K562 (cell line): Measurements from ENCODE around the gene CYP2W1. TPM values are rescaled to one million over a fixed set of nuclear protein-coding genes. Genes with fewer than 3 reads are reported as not detected.

ENCODE experiments used
- CBFB ChIP-seq: sonication (generic); formaldehyde crosslinking; IDR thresholded peaks from 2 replicates; pipeline ENCODE4 v1.4.0; 2020; ENCODE audit warnings: mild to moderate bottlenecking, missing genetic modification reagents
- CHD4 ChIP-seq: fragments of 200-600 bp; sonication (generic); IDR thresholded peaks from 3 replicates; pipeline ENCODE4 v1.6.1; 2012; ENCODE audit warnings: low read depth, mild to moderate bottlenecking, mixed read lengths, low read length, inconsistent platforms; ENCODE audit not compliant: insufficient read depth, insufficient replicate concordance, poor library complexity, severe bottlenecking
- LARP7 ChIP-seq: fragments of 450-650 bp; IDR thresholded peaks from 2 replicates; pipeline ENCODE4 v1.6.1; 2016
- MEF2D ChIP-seq: conservative IDR thresholded peaks from 2 replicates; pipeline ENCODE4 v1.6.1; 2016; ENCODE audit warnings: low read depth, missing genetic modification characterization, missing compliant biosample characterization
- PTRF ChIP-seq: fragments of 450-650 bp; IDR thresholded peaks from 2 replicates; pipeline ENCODE4 v1.6.1; 2016; ENCODE audit warnings: mild to moderate bottlenecking, missing genetic modification characterization, missing compliant biosample characterization
- TAF1 ChIP-seq: IDR thresholded peaks from 2 replicates; pipeline ENCODE4 v1.6.1; 2011; ENCODE audit warnings: mild to moderate bottlenecking, low read length, moderate library complexity; ENCODE audit not compliant: insufficient read depth, control insufficient read depth, severe bottlenecking; ENCODE audit errors: extremely low read depth
- TAF7 ChIP-seq: fragments of 450-650 bp; IDR thresholded peaks from 2 replicates; pipeline ENCODE4 v1.6.1; 2016; ENCODE audit warnings: missing genetic modification characterization, missing compliant biosample characterization
- ZNF324 ChIP-seq: fragments of 250-450 bp; sonication (Bioruptor Pico); IDR thresholded peaks from 2 replicates; pipeline ENCODE4 v1.4.0; 2020; ENCODE audit warnings: mild to moderate bottlenecking
- ZZZ3 ChIP-seq: fragments of 450-650 bp; IDR thresholded peaks from 2 replicates; pipeline ENCODE4 v1.6.1; 2016; ENCODE audit warnings: antibody characterized with exemption, mild to moderate bottlenecking, moderate library complexity
- polyA plus RNA-seq, 8 experiments: library from polyadenylated mRNA; depleted of rRNA in 4 of 8; stranded (reverse) in 5 of 8; unstranded in 3 of 8; fragments of >200 nt; fragmentation: Nextera tagmentation in 2 of 8; fragmentation: Illumina TruSeq in 1 of 8; extraction: Ambion mirVana in 2 of 8; extraction: Trizol in 1 of 8; gene quantifications; 2 replicates each; pipeline versions ENCODE4 v1.2.1 to v1.2.3, GENCODE V29; 2011 to 2014; ENCODE audit warnings: inconsistent platforms in 1 of 8, missing spikeins in 1 of 8
- total RNA-seq, 7 experiments: library from RNA; depleted of rRNA in 6 of 7; stranded (reverse); fragments of >200 nt in 6 of 7; fragmentation: Illumina TruSeq in 2 of 7; extraction: Trizol in 2 of 7; gene quantifications; 2 replicates each; pipeline versions ENCODE4 v1.2.1 to v1.2.3, GENCODE V29; 2011 to 2021; ENCODE audit warnings: low replicate concordance in 1 of 7
- TF ChIP-seq, protein P1 (sequence below): sonication (generic); formaldehyde crosslinking; IDR thresholded peaks from 2 replicates; pipeline ENCODE4 v1.8.0; 2022; ENCODE audit warnings: mild to moderate bottlenecking, missing genetic modification reagents
- TF ChIP-seq, protein P2 (sequence below): fragments of 250-450 bp; sonication (Bioruptor Pico); IDR thresholded peaks from 2 replicates; pipeline ENCODE4 v1.5.0; 2021
- TF ChIP-seq, protein P3 (sequence below): fragments of 450-650 bp; IDR thresholded peaks from 2 replicates; pipeline ENCODE4 v1.6.1; 2017; ENCODE audit warnings: mild to moderate bottlenecking, moderate library complexity
- TF ChIP-seq, protein P4 (sequence below): fragments of 250-450 bp; sonication (Bioruptor Pico); IDR thresholded peaks from 2 replicates; pipeline ENCODE4 v1.5.0; 2022; ENCODE audit warnings: mild to moderate bottlenecking
- TF ChIP-seq, protein P5 (sequence below): sonication (generic); formaldehyde crosslinking; IDR thresholded peaks from 2 replicates; pipeline ENCODE4 v1.8.1; 2022; ENCODE audit warnings: missing genetic modification reagents
- TF ChIP-seq, protein P6 (sequence below): fragments of 250-450 bp; sonication (Bioruptor Pico); IDR thresholded peaks from 2 replicates; pipeline ENCODE4 v1.8.0; 2022; ENCODE audit warnings: moderate library complexity, mild to moderate bottlenecking, inconsistent platforms
- TF ChIP-seq, protein P7 (sequence below): fragments of 450-650 bp; conservative IDR thresholded peaks from 2 replicates; pipeline ENCODE4 v1.6.1; 2016; ENCODE audit warnings: missing genetic modification characterization, low read depth, mild to moderate bottlenecking, control low read depth, missing compliant biosample characterization

CYP2W1 gene
- total and polyA plus RNA-seq, 9 of the 15 experiments (the other 6 are each of a cell fraction or from before 2014, with no cell fraction given) = not detected

DNA sequence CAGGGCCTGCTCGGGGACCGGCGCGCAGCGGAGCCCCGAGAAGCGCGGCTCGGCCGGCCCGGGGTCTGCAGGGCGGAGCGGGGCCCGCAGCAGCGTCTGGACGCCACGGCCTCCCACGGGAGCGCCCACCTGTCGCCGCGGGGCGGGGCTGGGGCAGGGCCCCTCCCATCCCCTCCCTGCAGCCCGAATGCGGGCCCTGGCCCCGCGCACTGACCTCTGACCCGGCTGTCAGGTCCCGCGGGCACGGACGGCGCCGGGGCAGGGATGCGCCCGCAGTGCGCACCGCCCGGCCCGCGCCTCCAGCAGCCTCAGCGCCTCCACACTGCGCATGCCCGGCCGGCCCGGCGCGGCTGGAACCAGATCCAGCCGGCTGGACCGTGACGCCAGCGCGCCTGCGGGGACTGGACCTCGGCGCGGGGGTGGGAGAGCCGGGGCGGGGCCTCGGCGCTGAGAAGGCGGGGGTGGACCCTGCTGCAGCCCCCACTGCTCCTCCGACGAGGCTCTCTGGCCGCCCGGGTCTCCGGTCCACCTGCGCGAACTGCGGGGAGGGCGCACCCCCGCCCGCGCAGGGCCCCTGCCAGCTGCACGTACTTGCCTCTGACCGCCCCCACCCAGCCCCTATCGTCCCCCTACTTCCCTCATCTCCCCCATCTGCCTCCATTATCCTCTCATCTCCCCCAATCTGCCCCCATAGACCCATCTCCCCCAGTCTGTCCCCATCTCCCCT, 45.2 kb downstream of the CYP2W1 start (continued):
- TF ChIP-seq CHD4 (no peak), ZZZ3 (no peak), MEF2D (tag) (no peak), TAF1 (peak; percentile 39), TAF7 (no peak), PTRF (tag) (no peak), CBFB (CRISPR knock-in tag) (no peak), ZNF324 (no peak), LARP7 (no peak)
- TF ChIP-seq, protein P1, sequence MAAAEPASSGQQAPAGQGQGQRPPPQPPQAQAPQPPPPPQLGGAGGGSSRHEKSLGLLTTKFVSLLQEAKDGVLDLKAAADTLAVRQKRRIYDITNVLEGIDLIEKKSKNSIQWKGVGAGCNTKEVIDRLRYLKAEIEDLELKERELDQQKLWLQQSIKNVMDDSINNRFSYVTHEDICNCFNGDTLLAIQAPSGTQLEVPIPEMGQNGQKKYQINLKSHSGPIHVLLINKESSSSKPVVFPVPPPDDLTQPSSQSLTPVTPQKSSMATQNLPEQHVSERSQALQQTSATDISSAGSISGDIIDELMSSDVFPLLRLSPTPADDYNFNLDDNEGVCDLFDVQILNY (CRISPR knock-in tag) = no peak
- TF ChIP-seq, protein P2, sequence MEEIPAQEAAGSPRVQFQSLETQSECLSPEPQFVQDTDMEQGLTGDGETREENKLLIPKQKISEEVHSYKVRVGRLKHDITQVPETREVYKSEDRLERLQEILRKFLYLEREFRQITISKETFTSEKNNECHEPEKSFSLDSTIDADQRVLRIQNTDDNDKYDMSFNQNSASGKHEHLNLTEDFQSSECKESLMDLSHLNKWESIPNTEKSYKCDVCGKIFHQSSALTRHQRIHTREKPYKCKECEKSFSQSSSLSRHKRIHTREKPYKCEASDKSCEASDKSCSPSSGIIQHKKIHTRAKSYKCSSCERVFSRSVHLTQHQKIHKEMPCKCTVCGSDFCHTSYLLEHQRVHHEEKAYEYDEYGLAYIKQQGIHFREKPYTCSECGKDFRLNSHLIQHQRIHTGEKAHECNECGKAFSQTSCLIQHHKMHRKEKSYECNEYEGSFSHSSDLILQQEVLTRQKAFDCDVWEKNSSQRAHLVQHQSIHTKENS (CRISPR knock-in tag) = no peak
- TF ChIP-seq, protein P3, sequence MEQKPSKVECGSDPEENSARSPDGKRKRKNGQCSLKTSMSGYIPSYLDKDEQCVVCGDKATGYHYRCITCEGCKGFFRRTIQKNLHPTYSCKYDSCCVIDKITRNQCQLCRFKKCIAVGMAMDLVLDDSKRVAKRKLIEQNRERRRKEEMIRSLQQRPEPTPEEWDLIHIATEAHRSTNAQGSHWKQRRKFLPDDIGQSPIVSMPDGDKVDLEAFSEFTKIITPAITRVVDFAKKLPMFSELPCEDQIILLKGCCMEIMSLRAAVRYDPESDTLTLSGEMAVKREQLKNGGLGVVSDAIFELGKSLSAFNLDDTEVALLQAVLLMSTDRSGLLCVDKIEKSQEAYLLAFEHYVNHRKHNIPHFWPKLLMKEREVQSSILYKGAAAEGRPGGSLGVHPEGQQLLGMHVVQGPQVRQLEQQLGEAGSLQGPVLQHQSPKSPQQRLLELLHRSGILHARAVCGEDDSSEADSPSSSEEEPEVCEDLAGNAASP = no peak
- TF ChIP-seq, protein P4, sequence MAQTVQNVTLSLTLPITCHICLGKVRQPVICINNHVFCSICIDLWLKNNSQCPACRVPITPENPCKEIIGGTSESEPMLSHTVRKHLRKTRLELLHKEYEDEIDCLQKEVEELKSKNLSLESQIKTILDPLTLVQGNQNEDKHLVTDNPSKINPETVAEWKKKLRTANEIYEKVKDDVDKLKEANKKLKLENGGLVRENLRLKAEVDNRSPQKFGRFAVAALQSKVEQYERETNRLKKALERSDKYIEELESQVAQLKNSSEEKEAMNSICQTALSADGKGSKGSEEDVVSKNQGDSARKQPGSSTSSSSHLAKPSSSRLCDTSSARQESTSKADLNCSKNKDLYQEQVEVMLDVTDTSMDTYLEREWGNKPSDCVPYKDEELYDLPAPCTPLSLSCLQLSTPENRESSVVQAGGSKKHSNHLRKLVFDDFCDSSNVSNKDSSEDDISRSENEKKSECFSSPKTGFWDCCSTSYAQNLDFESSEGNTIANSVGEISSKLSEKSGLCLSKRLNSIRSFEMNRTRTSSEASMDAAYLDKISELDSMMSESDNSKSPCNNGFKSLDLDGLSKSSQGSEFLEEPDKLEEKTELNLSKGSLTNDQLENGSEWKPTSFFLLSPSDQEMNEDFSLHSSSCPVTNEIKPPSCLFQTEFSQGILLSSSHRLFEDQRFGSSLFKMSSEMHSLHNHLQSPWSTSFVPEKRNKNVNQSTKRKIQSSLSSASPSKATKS (CRISPR knock-in tag) = no peak
- TF ChIP-seq, protein P5, sequence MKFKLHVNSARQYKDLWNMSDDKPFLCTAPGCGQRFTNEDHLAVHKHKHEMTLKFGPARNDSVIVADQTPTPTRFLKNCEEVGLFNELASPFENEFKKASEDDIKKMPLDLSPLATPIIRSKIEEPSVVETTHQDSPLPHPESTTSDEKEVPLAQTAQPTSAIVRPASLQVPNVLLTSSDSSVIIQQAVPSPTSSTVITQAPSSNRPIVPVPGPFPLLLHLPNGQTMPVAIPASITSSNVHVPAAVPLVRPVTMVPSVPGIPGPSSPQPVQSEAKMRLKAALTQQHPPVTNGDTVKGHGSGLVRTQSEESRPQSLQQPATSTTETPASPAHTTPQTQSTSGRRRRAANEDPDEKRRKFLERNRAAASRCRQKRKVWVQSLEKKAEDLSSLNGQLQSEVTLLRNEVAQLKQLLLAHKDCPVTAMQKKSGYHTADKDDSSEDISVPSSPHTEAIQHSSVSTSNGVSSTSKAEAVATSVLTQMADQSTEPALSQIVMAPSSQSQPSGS (CRISPR knock-in tag) = no peak
- TF ChIP-seq, protein P6, sequence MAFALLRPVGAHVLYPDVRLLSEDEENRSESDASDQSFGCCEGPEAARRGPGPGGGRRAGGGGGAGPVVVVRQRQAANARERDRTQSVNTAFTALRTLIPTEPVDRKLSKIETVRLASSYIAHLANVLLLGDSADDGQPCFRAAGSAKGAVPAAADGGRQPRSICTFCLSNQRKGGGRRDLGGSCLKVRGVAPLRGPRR (CRISPR knock-in tag) = no peak
- TF ChIP-seq, protein P7, sequence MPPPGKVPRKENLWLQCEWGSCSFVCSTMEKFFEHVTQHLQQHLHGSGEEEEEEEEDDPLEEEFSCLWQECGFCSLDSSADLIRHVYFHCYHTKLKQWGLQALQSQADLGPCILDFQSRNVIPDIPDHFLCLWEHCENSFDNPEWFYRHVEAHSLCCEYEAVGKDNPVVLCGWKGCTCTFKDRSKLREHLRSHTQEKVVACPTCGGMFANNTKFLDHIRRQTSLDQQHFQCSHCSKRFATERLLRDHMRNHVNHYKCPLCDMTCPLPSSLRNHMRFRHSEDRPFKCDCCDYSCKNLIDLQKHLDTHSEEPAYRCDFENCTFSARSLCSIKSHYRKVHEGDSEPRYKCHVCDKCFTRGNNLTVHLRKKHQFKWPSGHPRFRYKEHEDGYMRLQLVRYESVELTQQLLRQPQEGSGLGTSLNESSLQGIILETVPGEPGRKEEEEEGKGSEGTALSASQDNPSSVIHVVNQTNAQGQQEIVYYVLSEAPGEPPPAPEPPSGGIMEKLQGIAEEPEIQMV = no peak
